A673 (cell line): ENCODE measurements around the gene LRRC8C.

Source experiments
- EZH2 ChIP-seq: fragments of 200-600 bp; sonication (generic); IDR thresholded peaks from 2 replicates; pipeline ENCODE4 v1.6.1; 2017; ENCODE audit warnings: borderline replicate concordance, low read depth, mild to moderate bottlenecking, mixed read lengths, antibody characterized with exemption, low read length; ENCODE audit not compliant: poor library complexity, severe bottlenecking
- TF ChIP-seq, protein P1 (sequence below): fragments of 300-800, 200-600 bp; sonication (generic); conservative IDR thresholded peaks from 2 replicates; pipeline ENCODE4 v1.5.1; 2017; ENCODE audit warnings: low read depth, mild to moderate bottlenecking, antibody characterized with exemption, low read length, moderate library complexity, mixed read lengths

DNA sequence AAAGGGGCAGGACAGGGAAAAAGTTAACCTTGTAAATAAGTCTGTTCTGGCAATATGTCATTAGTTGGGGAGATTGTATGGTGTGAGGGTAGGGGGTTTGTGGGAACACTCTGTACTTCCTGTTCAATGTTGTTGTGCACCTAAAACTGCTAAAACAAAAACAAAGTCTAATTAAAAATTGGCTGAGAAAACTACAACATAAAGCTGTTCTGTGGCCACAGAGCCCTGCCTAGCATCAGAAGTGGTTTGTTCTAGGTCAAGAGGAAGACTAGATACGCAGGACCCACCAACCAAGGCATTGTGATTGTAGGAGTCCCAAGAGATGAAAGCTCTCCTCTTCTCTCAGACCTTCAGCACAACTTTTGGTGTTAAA, 106.9 kb downstream of the LRRC8C start:
- no peak for TF ChIP-seq EZH2
- TF ChIP-seq, protein P1, sequence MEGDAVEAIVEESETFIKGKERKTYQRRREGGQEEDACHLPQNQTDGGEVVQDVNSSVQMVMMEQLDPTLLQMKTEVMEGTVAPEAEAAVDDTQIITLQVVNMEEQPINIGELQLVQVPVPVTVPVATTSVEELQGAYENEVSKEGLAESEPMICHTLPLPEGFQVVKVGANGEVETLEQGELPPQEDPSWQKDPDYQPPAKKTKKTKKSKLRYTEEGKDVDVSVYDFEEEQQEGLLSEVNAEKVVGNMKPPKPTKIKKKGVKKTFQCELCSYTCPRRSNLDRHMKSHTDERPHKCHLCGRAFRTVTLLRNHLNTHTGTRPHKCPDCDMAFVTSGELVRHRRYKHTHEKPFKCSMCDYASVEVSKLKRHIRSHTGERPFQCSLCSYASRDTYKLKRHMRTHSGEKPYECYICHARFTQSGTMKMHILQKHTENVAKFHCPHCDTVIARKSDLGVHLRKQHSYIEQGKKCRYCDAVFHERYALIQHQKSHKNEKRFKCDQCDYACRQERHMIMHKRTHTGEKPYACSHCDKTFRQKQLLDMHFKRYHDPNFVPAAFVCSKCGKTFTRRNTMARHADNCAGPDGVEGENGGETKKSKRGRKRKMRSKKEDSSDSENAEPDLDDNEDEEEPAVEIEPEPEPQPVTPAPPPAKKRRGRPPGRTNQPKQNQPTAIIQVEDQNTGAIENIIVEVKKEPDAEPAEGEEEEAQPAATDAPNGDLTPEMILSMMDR, result no peak
